ENCODE data around the gene ASB15. TPM values are rescaled to one million over a fixed set of nuclear protein-coding genes. Genes with fewer than 3 reads are reported as not detected.

ASB15 gene
- total and polyA plus RNA-seq, 2 donors (not counting 3 experiments of a cell fraction or from before 2014, with no cell fraction given), result not detected

DNA sequence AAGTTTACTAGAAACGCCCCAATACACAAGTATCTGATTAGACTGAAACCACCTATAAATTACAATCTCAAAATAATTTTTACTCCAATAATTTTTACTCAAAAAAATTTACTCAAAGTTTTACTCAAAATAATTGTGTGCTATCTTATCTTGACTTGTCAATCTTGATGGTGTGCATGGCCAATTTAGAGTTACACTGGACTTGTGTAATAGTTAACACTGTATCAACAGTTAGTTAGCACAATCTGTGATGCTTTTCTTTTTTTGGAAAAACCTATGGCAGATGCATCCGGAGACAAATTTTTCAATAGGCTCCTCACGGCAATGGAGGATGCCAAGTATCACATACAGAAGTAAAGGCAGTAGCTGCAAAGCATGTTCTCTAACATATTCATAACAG lies 79.0 kb downstream of the ASB15 start:
- H3K4me2 ChIP-seq (ENCODE audit: insufficient read depth, low read length), result no peak overlapping the region
- FAIRE-seq (no peak), DNase-seq (ENCODE audit: low read depth, low spot score) (no peak)
- no peak for TF ChIP-seq JUN (IDR thresholded peaks at IDR 0.05; ENCODE audit: borderline replicate concordance, insufficient read depth, insufficient read length, low read depth)
- TF ChIP-seq, protein P1, sequence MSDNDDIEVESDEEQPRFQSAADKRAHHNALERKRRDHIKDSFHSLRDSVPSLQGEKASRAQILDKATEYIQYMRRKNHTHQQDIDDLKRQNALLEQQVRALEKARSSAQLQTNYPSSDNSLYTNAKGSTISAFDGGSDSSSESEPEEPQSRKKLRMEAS (IDR thresholded peaks at IDR 0.05; ENCODE audit: insufficient read depth, insufficient read length), result no peak
- TF ChIP-seq, protein P2, sequence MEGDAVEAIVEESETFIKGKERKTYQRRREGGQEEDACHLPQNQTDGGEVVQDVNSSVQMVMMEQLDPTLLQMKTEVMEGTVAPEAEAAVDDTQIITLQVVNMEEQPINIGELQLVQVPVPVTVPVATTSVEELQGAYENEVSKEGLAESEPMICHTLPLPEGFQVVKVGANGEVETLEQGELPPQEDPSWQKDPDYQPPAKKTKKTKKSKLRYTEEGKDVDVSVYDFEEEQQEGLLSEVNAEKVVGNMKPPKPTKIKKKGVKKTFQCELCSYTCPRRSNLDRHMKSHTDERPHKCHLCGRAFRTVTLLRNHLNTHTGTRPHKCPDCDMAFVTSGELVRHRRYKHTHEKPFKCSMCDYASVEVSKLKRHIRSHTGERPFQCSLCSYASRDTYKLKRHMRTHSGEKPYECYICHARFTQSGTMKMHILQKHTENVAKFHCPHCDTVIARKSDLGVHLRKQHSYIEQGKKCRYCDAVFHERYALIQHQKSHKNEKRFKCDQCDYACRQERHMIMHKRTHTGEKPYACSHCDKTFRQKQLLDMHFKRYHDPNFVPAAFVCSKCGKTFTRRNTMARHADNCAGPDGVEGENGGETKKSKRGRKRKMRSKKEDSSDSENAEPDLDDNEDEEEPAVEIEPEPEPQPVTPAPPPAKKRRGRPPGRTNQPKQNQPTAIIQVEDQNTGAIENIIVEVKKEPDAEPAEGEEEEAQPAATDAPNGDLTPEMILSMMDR (IDR thresholded peaks at IDR 0.05; ENCODE audit: extremely low read depth in 1 of 2, insufficient read depth in 1 of 2, low read depth in 1 of 2, low read length in 2 of 2), result no peak
- TF ChIP-seq FOS (IDR thresholded peaks at IDR 0.05; ENCODE audit: borderline replicate concordance, insufficient read depth, low read length), result no peak
- TF ChIP-seq POLR2AphosphoS5 (IDR thresholded peaks at IDR 0.05; ENCODE audit: insufficient read depth, low read depth, low read length), result no peak
- TF ChIP-seq EZH2 (IDR thresholded peaks at IDR 0.05; ENCODE audit: borderline replicate concordance, low read depth, low read length, severe bottlenecking), result no peak
- no peak for TF ChIP-seq MYC (IDR thresholded peaks at IDR 0.05; ENCODE audit: low read depth, low read length)
- no peak for TF ChIP-seq GATA2 (IDR thresholded peaks at IDR 0.05; ENCODE audit: insufficient read depth, insufficient read length, low read depth, low read length)
- TF ChIP-seq POLR2A (IDR thresholded peaks at IDR 0.05; ENCODE audit: low read depth, low read length), result no peak
- H3K9me1 ChIP-seq (replicated peaks; ENCODE audit: control insufficient read depth, extremely low read depth, insufficient read depth, low read length), result no peaks in the 10 kb centered on the region
- no peak overlapping the region for H2AFZ ChIP-seq (ENCODE audit: low read depth, low read length)
- H3K36me3 ChIP-seq (ENCODE audit: control insufficient read depth in 2 of 2, extremely low read depth in 1 of 2, insufficient read depth in 2 of 2, low read length in 2 of 2), result peaks cover 1 to 7% of the 10 kb centered on the region in 2 experiments
- intact Hi-C loops (cut with micrococcal nuclease) (loop anchor here (2.0 to 5.0 kb wide), 3 partner anchors 98 to 188 kb away; no protein-coding TSS in a partner anchor), dilution Hi-C loops (cut with MboI; ENCODE audit: extremely low pct_ligation_motif_present, low sequenced_read_pairs) (no loop called here)
- H3K9me3 ChIP-seq (replicated peaks; ENCODE audit: control insufficient read depth, insufficient read depth, low read length), result no peaks in the 10 kb centered on the region
- no peak overlapping the region for H3K27ac ChIP-seq (ENCODE audit: insufficient read depth, low read depth, low read length)
- no peak overlapping the region for H3K9ac ChIP-seq (replicated peaks; ENCODE audit: extremely low read depth, insufficient read depth, low read length)
- ChIA-PET CTCF (interaction anchor here (0.7 to 2.5 kb wide), 5 partner anchors 21 to 192 kb away, joined by 3 to 22 read pairs (median 5); no protein-coding TSS in a partner anchor), POLR2A (no interaction called here)
- BruUV-seq (replicated peaks), result no TSS peak
- H3K4me1 ChIP-seq (ENCODE audit: control insufficient read depth, extremely low read depth, insufficient read depth, low read length), result no peaks in the 10 kb centered on the region
- no peak overlapping the region for H3K4me3 ChIP-seq (replicated peaks in 1 of 3; ENCODE audit: insufficient read depth in 1 of 3, low read depth in 1 of 3, low read length in 3 of 3)
- no peaks in the 10 kb centered on the region for H3K79me2 ChIP-seq (ENCODE audit: control insufficient read depth, insufficient read depth, low read length)
- H4K20me1 ChIP-seq (replicated peaks; ENCODE audit: control insufficient read depth, extremely low read depth, insufficient read depth, low read length), result no peaks in the 10 kb centered on the region
- no peaks in the 10 kb centered on the region for H3K27me3 ChIP-seq (ENCODE audit: control insufficient read depth in 2 of 2, insufficient read depth in 2 of 2, low read length in 2 of 2)

Measured in endothelial cell of umbilical vein (primary cell).